H1 (cell line): Measurements from ENCODE around the gene H1-8.

Source experiments
- BCL11A ChIP-seq, 2 experiments: IDR thresholded peaks; one replicate each; pipeline ENCODE4 v1.6.1; 2011; ENCODE audit warnings: low read depth in 2 of 2, low read length in 2 of 2, mild to moderate bottlenecking in 2 of 2
- EP300 ChIP-seq, 2 experiments: IDR thresholded peaks; 1 replicate in 1 of 2; 2 replicates in 1 of 2; pipeline ENCODE4 v1.6.1; 2011 to 2012; ENCODE audit warnings: low read depth in 2 of 2, low read length in 2 of 2, mild to moderate bottlenecking in 2 of 2, borderline replicate concordance in 1 of 2, inconsistent platforms in 1 of 2, moderate library complexity in 1 of 2
- HDAC2 ChIP-seq, 2 experiments: fragments of 300-600 bp in 1 of 2; sonication (generic) in 1 of 2; IDR thresholded peaks; 2 replicates each; pipeline ENCODE4 v1.6.1; 2011 to 2012; ENCODE audit warnings: low read depth in 2 of 2, low read length in 2 of 2, mild to moderate bottlenecking in 2 of 2, moderate library complexity in 2 of 2, borderline replicate concordance in 1 of 2, inconsistent platforms in 1 of 2
- TAF1 ChIP-seq: IDR thresholded peaks from 2 replicates; pipeline ENCODE4 v1.6.1; 2011; ENCODE audit warnings: mild to moderate bottlenecking, low read depth, low read length

DNA sequence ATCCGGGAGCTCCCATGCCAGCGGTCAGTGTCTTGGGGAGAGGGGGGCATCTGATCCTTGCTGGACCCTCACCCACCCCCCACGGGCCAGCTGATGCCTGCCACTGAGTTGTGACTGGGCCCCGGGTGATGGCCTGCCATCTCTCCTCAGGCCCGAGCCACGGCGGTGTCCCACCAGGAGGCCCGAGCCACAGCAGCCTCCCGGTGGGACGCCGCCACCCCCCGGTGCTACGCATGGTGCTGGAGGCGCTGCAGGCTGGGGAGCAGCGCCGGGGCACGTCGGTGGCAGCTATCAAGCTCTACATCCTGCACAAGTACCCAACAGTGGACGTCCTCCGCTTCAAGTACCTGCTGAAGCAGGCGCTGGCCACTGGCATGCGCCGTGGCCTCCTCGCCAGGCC lies 4.3 kb downstream of the H1-8 start:
- TF ChIP-seq TAF1 (no peak), BCL11A (IDR thresholded peaks at IDR 0.05; ENCODE audit: low read depth in 2 of 2, low read length in 2 of 2) (no peak), HDAC2 (IDR thresholded peaks at IDR 0.05; ENCODE audit: borderline replicate concordance in 1 of 2, low read depth in 2 of 2, low read length in 2 of 2) (no peak), EP300 (IDR thresholded peaks at IDR 0.05; ENCODE audit: borderline replicate concordance in 1 of 2, low read depth in 2 of 2, low read length in 2 of 2) (no peak)
